MM.1S (cell line): ENCODE results near the gene GZF1.
A peak's percentile ranks its signal among the peaks of the same experiment; 100 is the strongest.

Experiments used
- DNase-seq: peaks from one replicate; pipeline ENCODE4 v3.0.0-alpha.2; 2015
- H2AFZ ChIP-seq: fragments of 300-600 bp; sonication (generic); 2 replicates; pipeline ENCODE4 v1.6.0; 2016; ENCODE audit warnings: antibody characterized with exemption, low read length
- H3F3A ChIP-seq: fragments of 300-600 bp; sonication (generic); 2 replicates; pipeline ENCODE4 v1.6.1; 2016; ENCODE audit warnings: mild to moderate bottlenecking, antibody characterized with exemption, low read length, moderate library complexity, mixed read lengths; ENCODE audit not compliant: insufficient read depth
- H3K27ac ChIP-seq: fragments of 300-600 bp; sonication (generic); 2 replicates; pipeline ENCODE4 v1.5.1; 2016; ENCODE audit warnings: mild to moderate bottlenecking, low read length
- H3K27me3 ChIP-seq: fragments of 300-600 bp; sonication (generic); replicated peaks from 2 replicates; pipeline ENCODE4 v1.6.0; 2016; ENCODE audit warnings: low read length; ENCODE audit not compliant: insufficient read depth
- H3K36me3 ChIP-seq: fragments of 300-600 bp; sonication (generic); replicated peaks from 2 replicates; pipeline ENCODE4 v1.6.1; 2016; ENCODE audit warnings: mild to moderate bottlenecking, low read length, mixed read lengths; ENCODE audit not compliant: insufficient read depth
- H3K4me1 ChIP-seq: fragments of 300-600 bp; sonication (generic); 2 replicates; pipeline ENCODE4 v1.6.1; 2016; ENCODE audit warnings: low read length, mixed read lengths
- H3K4me2 ChIP-seq: fragments of 300-600 bp; sonication (generic); 2 replicates; pipeline ENCODE4 v1.6.0; 2016; ENCODE audit warnings: low read depth, low read length
- H3K4me3 ChIP-seq: fragments of 300-600 bp; sonication (generic); 2 replicates; pipeline ENCODE4 v1.5.1; 2016; ENCODE audit warnings: low read length, mixed read lengths
- H3K79me2 ChIP-seq: fragments of 300-600 bp; sonication (generic); 2 replicates; pipeline ENCODE4 v1.6.1; 2016; ENCODE audit warnings: mixed run types, low read length, mixed read lengths
- H3K9ac ChIP-seq: fragments of 300-600 bp; sonication (generic); 2 replicates; pipeline ENCODE4 v1.6.1; 2016; ENCODE audit warnings: low read length, mixed read lengths
- H3K9me2 ChIP-seq: fragments of 300-600 bp; sonication (generic); replicated peaks from 2 replicates; pipeline ENCODE4 v1.6.1; 2016; ENCODE audit warnings: mild to moderate bottlenecking, low read length, mixed read lengths; ENCODE audit not compliant: insufficient read depth
- H3K9me3 ChIP-seq: fragments of 300-600 bp; sonication (generic); replicated peaks from 2 replicates; pipeline ENCODE4 v1.6.1; 2016; ENCODE audit warnings: mild to moderate bottlenecking, low read length, mixed read lengths; ENCODE audit not compliant: insufficient read depth
- H4K20me1 ChIP-seq: fragments of 300-600 bp; sonication (generic); 2 replicates; pipeline ENCODE4 v1.6.1; 2016; ENCODE audit warnings: mild to moderate bottlenecking, low read length, moderate library complexity, mixed read lengths; ENCODE audit not compliant: insufficient read depth
- CTCF ChIP-seq: fragments of 300-600 bp; sonication (generic); IDR thresholded peaks from 2 replicates; pipeline ENCODE4 v1.5.1; 2016; ENCODE audit warnings: antibody characterized with exemption, low read length, mixed read lengths
- EZH2 ChIP-seq: fragments of 300-600 bp; sonication (generic); optimal IDR thresholded peaks from 2 replicates; pipeline ENCODE3; 2017; ENCODE audit warnings: low read depth, mild to moderate bottlenecking, antibody characterized with exemption, low read length, mixed read lengths
- EZH2phosphoT487 ChIP-seq: fragments of 300-600 bp; sonication (generic); IDR thresholded peaks from 2 replicates; pipeline ENCODE4 v1.6.1; 2018; ENCODE audit warnings: antibody characterized with exemption, low read length

Gene GZF1

GRCh38 chr20:23356203-23356602 lies 5.8 kb upstream of the GZF1 start:
- Histone ChIP-seq H3K4me1 (peaks cover 31% of the 10 kb centered on the region), H3K36me3 (peaks cover 3% of the 10 kb centered on the region; the same call in 1 of the 2 replicates), H4K20me1 (no peaks in the 10 kb centered on the region), H3K4me2 (peak overlapping the region; percentile 76; the same call in 1 of the 2 replicates), H3K27me3 (no peaks in the 10 kb centered on the region), H3K9me3 (no peaks in the 10 kb centered on the region), H3K79me2 (peaks cover 51% of the 10 kb centered on the region), H3F3A (peaks cover 36% of the 10 kb centered on the region), H3K27ac (peak overlapping the region; percentile 95; the same call in 1 of the 2 replicates), H3K4me3 (no peak overlapping the region), H3K9ac (no peak overlapping the region), H3K9me2 (no peaks in the 10 kb centered on the region), H2AFZ (no peak overlapping the region)
- TF ChIP-seq EZH2phosphoT487 (no peak), CTCF (no peak), EZH2 (no peak)
- no peak for DNase-seq

GRCh38 chr20:23357767-23358562 lies 4.0 kb upstream of the GZF1 start:
- H3F3A ChIP-seq = peaks cover 38% of the 10 kb centered on the region
- H3K9me3 ChIP-seq = no peaks in the 10 kb centered on the region
- DNase-seq = peak; percentile 99
- H3K79me2 ChIP-seq = peaks cover 41% of the 10 kb centered on the region
- peaks cover 3% of the 10 kb centered on the region; the same call in 1 of the 2 replicates for H3K36me3 ChIP-seq
- TF ChIP-seq EZH2phosphoT487 (no peak), EZH2 (no peak), CTCF (no peak)
- peak overlapping the region; percentile 65 for H2AFZ ChIP-seq
- H3K4me1 ChIP-seq = peaks cover 22% of the 10 kb centered on the region
- H3K4me3 ChIP-seq = peak overlapping the region; percentile 75
- H4K20me1 ChIP-seq = no peaks in the 10 kb centered on the region
- no peaks in the 10 kb centered on the region for H3K9me2 ChIP-seq
- H3K27ac ChIP-seq = peak overlapping the region; percentile 95
- H3K27me3 ChIP-seq = no peaks in the 10 kb centered on the region
- peak overlapping the region; percentile 87 for H3K9ac ChIP-seq
- peak overlapping the region; percentile 76 for H3K4me2 ChIP-seq

- Histone ChIP-seq H3F3A (peaks cover 38% of the 10 kb centered on the region), H3K4me2 (peak overlapping the region; percentile 53), H3K4me3 (peak overlapping the region; percentile 35; the same call in 1 of the 2 replicates), H2AFZ (peak overlapping the region; percentile 65), H4K20me1 (no peaks in the 10 kb centered on the region), H3K36me3 (peaks cover 3% of the 10 kb centered on the region; the same call in 1 of the 2 replicates), H3K79me2 (peaks cover 41% of the 10 kb centered on the region), H3K9me3 (no peaks in the 10 kb centered on the region), H3K27me3 (no peaks in the 10 kb centered on the region), H3K9me2 (no peaks in the 10 kb centered on the region), H3K27ac (peak overlapping the region; percentile 50; the same call in 1 of the 2 replicates), H3K4me1 (peaks cover 27% of the 10 kb centered on the region), H3K9ac (peak overlapping the region; percentile 33; the same call in 1 of the 2 replicates)
- no peak for TF ChIP-seq EZH2
- no peak for TF ChIP-seq EZH2phosphoT487
- no peak for TF ChIP-seq CTCF
- no peak for DNase-seq
Measured at GRCh38 chr20:23358563-23358906, 3.4 kb upstream of the GZF1 start.
